RPMI7951 (cell line): Measurements from ENCODE around the gene TMPRSS15. TPM values are rescaled to one million over a fixed set of nuclear protein-coding genes. Genes with fewer than 3 reads are reported as not detected.
A peak's percentile ranks its signal among the peaks of the same experiment; 100 is the strongest.

Source experiments
- DNase-seq: peaks from one replicate; pipeline ENCODE4 v3.0.0-alpha.2; 2012; ENCODE audit warnings: low read depth
- total RNA-seq: library from RNA; depleted of rRNA; stranded (reverse); fragments of >200 nt; shearing (Covaris generic); gene quantifications from 2 replicates; pipeline ENCODE4 v1.2.3, GENCODE V29; 2014

Gene TMPRSS15
- total RNA-seq, 1 experiment from 2014 or later = 3.6 TPM

DNA sequence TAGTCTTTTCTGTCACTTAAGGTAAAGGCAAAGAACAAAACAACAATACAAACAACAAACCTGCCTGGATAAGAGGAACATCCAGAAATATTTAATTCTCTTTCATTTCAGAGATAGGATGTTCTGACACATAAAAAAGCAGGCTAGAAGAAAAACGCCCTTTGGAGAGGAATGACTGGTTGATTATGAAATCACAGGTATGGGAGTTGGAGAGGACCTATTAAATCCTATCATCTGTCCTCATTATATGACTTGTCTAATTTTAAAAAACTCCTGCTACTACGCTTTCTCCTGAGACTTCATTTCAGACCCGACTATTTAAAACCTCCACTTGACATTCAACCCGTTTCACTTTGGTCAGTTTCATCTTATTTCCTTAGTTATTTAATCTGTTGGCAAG, 54.1 kb downstream of the TMPRSS15 start:
- DNase-seq = no peak

DNA sequence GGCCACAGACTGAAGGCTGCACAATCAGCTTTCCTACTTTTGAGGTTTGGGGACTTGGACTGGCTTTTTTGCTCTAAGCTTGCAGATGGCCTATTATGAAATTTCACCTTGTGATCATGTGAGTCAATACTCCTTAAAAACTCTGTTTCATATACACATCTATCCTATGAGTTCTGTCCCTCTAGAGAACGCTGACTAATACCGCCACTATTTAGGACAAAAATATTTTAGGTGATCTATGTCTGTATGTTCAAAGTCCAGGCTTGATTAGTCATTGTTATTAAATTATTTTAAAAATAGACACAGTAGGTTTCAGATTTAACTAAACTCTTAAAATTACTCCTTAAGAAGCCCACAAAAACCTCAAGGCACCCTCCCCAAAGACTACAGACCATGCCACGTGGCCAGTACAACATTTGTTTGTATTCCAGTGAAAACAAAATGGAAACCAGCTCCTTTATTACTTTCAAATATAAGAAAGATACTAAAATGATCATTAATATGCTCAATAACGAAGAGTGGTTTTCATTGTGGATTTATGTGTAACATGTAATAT, 63.1 kb downstream of the TMPRSS15 start:
- DNase-seq = peak; percentile 4

DNA sequence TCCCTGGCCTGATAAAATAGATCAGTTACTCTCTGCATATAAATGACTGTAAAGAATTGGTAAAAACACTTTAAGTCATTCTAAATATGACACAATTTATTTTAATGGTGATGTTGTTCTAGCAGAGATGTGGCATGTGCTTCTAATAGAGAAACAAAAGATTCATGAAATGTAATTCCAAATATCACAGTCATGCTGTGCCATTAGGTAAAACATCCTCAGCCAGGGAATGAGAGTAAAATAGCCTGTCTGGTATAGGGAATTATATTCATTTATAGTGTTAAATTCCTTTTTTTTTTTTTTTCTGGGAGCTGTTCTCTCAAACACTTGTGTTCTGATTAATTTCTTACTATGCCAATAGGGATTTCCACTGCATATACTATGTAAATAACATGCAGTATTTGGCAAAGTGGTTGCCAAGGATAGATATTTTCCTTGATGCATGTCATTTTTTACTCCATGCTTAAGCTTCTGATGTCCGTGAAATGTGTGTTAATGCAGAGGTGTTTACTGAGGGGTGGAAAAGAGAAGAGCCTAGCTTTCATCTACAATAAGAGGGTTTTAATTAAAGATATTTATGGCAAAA, 67.8 kb downstream of the TMPRSS15 start:
- no peak for DNase-seq

DNA sequence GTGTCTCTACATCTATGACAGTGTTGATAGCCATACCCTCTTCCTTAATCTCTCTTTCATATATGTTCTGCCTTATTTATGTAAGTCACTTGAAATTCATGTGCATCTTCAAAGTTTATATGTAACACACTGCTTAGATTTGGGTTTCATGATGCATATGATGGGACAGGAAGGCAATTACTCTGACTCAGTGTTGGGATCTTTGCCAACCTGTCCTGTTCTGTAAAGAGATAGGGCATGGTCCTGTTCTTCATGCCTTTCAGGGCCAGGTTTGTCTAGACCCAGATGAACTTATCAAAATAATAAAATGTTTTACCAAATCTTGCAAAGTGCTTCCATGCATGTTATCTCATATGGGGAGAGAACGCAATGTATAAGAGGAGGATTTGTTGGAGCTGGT, 69.5 kb downstream of the TMPRSS15 start:
- peak; percentile 31 for DNase-seq

DNA sequence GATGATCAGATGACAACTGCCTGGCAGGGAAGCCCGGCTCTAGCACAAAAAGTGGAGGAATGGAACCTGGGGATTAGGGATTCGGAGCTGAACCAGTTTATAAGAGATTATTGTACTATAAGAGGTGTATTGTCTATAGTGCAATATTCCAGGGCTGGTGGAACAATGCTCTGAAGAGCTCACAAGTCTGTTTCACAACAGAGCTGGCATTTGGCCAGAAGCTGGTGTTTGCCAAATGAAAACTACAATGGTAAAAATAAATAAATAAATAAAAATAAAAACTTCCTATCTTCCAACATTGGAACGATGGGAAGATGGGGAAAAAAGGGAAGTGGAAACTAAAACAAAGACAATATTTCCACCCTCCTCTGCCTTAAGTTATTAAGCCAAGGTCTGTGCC, 85.4 kb downstream of the TMPRSS15 start:
- DNase-seq = no peak

DNA sequence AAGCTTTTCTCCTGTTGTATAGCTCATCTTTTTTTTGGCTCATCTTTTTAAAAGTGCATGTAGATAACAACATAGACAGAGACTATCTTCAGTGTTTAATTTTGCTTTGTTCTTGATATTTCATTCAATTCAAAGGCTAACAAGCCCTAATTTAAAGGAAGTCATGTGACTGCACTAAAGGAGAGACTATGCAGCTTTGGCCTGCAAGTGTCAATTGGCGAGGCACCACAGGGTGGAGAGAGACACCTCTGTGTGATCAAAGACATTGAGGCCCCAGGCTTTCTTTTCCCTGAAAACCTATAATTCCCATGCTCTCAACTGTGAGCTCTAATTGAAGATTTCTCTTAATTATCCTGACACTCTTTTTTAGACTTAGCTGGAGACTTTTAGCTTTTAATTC, 105.4 kb downstream of the TMPRSS15 start:
- DNase-seq = no peak

DNA sequence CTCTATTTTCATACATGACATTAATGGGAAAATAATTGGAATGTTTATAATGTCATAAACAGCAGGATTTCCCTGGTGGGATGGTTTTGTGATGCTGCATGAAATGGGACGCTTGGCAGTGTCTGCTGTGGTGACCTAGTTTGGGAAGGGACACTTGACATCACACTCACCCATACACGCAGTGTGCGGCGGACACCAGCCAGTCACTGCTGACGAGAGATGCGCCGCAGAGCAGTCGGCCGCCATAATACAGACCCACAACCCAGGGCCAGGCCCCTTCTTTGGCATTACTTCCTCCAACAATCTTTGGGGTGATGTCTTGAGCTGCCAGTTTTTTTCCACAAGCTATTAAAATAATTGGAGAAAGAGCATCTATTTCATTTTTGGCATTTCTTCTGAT, 109.5 kb downstream of the TMPRSS15 start:
- no peak for DNase-seq

DNA sequence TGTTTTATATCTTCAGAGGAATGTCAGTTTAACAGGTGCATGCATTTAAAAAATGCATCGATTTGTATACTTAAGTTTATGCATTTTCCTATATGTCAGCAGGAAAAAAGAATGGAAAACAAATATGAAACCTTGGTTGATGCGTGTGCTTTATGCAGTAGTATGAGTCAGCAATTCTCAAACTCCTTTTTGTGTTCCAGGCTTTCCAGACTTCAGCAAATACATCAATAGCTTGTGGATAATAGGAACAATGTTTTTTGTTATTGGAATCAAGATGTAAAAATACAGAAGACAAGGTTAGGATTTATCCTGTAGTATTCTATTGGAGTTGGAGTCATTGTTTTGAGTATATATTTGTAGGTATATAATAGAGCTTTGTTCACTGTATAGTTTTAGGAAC, 113.7 kb downstream of the TMPRSS15 start:
- DNase-seq = no peak

DNA sequence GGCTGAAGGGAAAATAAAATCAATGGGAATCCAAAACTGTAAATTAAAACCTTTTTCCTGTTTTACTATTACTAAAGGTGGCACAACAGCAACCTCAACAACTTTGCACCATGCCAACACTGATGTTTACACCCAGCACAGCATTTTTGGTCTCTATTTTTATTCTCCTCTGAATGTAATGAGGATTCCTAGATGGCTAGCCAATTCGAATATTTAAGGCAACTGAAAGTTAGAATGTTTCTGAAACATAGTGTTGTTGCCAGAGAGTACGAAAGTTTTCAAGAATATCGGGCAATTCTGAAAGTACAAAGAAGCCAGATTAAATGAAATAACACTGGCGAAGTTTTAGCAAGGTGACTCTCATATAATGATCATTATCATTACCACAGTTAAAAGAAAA, 118.2 kb downstream of the TMPRSS15 start:
- DNase-seq = no peak

DNA sequence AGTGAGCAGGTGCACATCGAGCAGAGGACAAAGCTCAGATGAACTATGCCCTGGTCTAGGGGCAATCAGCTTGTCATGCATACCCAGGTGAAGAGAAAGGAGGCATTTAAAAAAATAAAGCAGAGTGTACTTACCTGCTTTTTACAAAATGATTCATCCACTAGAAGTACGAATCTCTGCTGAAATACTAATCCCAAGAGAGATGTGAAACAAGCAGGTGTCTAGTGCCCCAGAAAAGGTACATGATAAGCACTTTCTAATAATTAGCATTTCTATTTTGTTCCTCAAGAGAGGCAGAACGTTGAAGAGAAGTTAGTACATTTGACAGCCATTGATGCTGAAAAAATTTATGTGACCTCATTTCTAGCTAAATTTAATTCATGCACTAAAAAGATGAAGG, 127.8 kb downstream of the TMPRSS15 start:
- no peak for DNase-seq

DNA sequence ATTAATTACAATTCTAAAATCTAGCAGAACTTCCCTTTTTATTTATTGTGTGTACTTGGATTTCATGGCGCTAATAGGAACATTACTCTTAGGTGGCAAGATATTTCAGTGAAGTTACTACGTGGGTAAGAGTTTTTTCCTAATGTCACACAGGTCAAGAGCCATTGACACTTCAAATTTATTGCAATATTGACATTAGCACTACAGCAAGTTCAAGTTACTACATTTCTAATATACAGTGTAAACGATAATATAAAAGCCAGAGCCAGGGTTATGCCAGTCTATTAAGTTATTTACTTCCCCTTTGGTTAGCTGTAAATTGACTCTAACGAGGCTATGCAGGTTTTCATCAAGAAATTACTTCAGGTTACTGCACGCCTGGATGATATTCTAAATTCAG, 129.2 kb downstream of the TMPRSS15 start:
- no peak for DNase-seq

DNA sequence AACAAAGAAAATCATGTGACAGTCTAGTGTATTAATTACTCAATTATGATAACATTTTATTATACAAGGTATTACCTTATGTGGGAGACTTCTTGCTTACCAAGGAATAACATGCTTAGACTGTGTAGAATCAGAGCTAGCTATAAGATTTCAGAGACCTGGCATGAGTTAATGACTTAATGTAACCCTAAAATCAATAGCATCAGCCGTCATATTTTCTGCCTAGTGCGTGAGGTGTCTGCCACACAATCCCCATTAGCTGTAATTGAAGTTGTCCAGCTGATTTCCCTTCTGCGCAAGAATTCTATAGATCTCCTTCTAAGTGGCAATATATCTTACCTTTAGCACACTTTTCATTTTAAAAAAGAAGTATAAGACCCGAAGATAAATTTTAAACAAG, 130.2 kb downstream of the TMPRSS15 start:
- DNase-seq = no peak

DNA sequence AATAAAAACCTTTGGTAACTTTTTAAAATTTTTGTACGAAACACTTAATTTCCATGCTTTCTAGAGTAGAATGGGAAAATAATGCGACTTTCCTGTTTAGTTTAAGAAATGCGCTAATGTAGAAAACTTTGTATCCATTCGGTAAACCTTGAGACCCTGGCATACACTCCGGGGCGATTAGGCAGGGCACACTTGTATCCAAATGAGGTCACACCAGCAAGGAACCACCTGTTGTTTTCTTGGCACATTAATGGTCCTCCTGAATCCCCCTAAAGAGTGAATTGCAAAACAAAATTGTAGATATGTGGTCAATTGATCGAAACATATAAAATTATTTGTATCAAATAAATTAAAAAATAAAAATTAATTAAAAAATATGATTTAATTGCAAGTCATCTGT, 133.7 kb downstream of the TMPRSS15 start:
- DNase-seq = no peak

DNA sequence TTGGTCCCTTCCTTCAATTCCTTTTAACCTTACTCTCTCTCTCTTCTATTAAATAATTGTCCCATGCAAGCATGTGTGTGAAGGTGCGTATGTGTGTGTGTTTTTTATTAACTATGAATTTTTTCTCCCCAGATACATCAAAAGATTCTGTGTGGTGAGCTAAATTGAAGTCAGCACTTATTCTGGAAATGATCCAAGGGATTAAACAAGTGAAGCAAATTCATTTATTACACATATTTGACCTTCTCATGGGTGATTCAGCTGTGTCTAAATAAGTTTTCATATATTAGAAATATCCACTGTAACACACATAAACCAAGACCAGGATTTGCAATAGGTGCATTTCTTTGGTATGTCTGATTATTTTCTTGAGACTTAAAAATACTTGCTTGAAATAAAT, 134.7 kb downstream of the TMPRSS15 start:
- DNase-seq = no peak

DNA sequence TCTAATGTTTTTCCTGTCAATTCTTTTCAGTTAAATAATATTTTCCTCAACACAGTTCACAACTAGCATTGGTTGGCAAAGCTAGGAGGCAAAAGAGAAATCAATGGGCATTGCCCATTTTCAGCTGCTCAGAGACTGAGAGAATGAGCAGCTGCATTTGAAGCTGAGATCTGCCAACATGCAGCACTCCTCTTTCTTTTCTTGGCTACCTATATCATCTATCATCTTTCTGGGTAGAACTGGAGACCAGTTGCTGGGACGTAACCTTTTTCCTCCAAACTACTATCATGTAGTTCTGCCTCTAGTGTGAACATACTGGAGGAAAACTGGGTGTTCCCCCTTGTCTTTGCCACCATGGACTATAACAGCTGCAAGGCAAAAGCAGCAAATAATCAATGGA, 136.1 kb downstream of the TMPRSS15 start:
- DNase-seq = no peak

DNA sequence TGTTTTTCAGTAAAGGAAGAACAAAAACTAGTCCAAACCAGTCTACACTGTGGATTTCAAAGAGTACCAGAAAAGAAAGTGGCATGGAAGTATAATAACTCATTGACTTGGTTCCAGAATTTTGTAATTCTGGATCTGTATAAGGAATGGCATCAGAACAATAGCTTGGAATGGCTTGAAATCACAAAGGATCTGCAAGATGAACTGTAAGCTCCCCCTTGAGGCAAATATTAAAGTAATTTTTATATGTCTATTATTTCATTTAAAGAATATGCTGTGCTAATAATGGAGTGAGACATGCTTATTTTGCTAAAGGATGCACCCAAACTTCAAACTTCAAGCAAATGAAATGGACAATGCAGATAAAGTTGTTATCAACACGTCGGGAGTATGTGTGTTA, 137.6 kb downstream of the TMPRSS15 start:
- DNase-seq = no peak

DNA sequence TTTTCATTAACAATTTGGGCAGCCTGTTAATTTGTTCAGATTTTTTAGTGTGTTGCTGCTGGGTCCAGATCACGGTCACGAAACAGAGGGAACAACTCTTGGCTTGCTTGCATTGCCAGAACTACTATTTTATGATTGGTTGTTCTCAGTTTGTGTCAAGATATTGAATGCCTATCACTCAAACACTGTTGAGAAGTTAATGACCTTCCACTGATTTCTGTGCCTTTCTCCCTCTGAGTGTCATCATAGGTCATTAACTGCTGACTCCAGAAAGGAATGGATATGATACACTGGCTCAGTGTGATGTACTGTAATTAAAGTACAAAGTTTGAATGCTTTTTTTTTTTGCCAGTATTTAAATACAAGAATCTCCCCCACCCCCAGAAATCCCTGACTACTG, 149.8 kb downstream of the TMPRSS15 start:
- DNase-seq = no peak

DNA sequence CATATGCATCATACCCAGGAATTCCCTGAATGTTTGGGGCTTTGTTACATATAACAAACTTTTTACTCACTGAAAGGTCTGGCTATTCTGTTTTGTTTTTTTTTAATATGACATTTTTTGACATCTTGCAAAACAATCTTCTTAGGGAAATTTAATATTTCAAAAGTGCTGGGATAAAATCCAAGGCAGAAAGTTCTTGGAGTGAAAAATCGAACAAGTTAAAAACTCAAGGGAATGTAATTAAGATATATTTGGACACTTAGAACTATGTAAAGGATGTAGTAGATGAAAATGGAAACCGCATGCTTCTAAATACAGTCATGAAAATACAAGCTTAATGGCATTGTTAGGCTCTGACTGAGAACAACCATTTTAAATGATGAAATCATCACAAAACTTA, 150.4 kb downstream of the TMPRSS15 start:
- DNase-seq = no peak

DNA sequence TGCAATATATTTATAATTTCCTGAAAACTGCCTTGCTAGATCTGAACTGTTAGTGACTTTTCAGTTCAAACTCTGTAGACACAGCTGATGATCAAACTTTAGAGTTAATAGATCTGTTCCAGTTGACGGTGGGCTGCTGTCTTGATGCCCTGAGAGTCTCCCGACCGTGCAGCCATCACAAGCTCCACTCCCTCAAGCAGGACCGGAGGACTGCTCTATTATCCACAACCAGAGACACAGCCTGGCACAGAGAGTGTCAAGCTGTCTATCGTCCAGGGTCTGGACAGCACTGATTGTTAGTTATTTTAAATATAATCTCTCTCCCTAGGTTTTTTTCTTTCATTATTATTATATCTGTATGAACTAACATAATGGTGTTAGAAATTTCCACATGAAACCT, 150.9 kb downstream of the TMPRSS15 start:
- no peak for DNase-seq

DNA sequence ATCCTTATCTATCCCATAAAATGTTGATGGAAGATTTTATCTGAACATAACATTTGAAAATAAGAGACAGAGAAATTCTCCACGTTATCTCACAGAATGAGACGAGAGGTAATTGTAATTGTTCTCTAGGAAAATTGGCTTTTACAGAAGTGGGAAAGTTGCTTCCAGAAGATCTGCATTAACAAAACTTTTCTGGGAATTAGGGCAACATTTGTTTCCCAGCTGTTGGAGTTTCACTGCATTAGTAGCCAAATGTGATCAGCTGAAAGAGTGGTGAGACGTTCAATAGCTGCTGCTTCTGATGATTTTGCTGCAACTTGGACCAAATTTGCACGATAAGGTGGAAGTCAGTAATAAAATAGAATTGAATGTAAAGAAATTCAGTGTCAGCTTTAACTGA, 151.3 kb downstream of the TMPRSS15 start:
- DNase-seq = no peak

DNA sequence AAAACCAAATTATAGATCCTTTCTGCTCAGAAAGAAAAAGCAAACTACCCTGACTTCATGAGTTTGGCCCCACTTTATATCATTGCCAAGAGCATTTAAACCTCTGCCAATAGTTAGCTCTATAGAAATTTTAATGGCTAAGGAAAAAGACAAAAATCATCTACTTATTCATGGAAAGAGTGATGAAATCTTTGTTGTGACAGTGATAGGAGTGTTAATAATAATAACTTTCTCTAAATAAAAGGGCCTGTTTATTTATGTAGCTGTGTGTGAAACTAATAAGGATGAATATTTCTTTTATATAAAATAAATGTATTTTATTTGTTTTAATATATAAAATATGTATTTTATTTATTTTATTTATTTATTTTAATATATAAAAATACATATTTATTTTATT, 152.5 kb downstream of the TMPRSS15 start:
- DNase-seq = no peak

DNA sequence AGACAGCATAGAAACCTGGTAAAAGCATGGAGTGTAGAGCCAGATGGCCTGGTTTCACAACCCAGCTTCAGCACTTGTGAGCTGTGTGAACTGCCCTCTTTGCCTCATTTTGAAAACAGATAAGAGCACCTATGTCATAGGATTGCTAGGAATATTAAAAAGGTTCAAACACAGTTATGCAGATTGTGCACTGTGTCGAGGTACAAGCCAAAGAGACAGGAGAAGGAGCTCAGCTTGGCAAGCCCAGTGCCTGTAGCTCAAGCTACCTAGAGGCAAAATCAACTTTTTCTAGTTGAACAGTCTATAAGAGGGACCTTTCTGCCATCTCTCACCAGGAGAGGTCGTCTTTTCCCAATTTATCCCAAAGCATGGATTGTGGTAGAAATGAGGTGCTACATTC, 153.9 kb downstream of the TMPRSS15 start:
- no peak for DNase-seq

DNA sequence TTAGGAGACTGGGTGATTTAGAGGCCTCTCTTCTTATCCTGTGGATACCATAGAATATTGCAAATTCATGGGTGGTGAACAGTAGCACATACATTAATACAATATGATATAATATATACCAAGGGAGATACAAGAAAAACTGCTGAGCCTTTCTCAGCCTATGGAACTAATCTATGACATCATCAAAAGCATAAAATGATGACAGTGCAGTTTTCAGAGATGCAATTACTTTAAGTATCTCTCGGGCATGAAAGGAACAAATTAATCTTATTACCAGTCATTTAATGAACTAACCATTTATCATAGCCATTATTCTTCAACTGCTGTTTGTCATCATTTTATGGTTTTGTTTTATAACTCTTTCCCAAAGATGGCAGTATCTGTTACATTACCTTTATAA, 155.4 kb downstream of the TMPRSS15 start:
- no peak for DNase-seq

DNA sequence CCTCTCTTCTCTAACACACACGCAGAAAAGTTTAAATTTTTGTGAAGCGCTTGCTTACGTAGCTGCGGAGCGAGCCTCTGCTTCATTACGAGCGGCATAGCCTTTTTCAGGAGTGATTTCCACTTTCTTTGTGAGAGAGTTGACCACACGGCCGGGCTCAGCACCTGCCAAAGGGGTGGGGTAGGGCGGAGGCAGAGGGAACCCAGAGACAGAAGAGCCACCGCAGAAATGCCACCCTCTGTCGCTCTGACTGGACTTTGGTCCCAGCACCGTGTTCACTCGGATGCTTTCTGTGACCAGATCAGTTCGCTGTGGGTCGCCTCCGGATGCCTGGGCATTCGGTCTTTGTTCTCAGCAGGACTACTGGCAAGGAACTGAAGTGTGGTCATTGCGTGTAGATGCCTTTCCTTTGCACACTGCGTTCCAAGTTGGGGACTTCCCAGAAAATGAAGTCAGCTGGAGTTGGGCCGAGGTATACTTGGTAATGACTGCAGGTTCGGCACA, 158.1 kb downstream of the TMPRSS15 start:
- DNase-seq = peak; percentile 0
